GM13977 (cell line): ENCODE data around the gene C1QTNF6.

Source experiments
- DNase-seq: peaks from one replicate; pipeline ENCODE4 v3.0.0; 2012; ENCODE audit warnings: low spot score
- in situ Hi-C: fragments of 300-500 bp; cut with MboI; formaldehyde crosslinking; loops from one replicate; pipeline ENCODE4 v1.12.0; 2022; ENCODE audit warnings: low sequenced_read_pairs, low pct_unique_long_range_greater_than_20kb, mixed read lengths, inconsistent platforms; ENCODE audit not compliant: unreplicated experiment
- TF ChIP-seq, protein P1 (sequence below): IDR thresholded peaks from 2 replicates; pipeline ENCODE4 v1.5.1; 2012; ENCODE audit warnings: mild to moderate bottlenecking, control low read depth; ENCODE audit not compliant: insufficient read depth; ENCODE audit errors: extremely low read depth, missing control alignments

The C1QTNF6 gene

GRCh38 chr22:37211075-37211865 is 23.2 kb upstream of the C1QTNF6 start:
- TF ChIP-seq, protein P1, sequence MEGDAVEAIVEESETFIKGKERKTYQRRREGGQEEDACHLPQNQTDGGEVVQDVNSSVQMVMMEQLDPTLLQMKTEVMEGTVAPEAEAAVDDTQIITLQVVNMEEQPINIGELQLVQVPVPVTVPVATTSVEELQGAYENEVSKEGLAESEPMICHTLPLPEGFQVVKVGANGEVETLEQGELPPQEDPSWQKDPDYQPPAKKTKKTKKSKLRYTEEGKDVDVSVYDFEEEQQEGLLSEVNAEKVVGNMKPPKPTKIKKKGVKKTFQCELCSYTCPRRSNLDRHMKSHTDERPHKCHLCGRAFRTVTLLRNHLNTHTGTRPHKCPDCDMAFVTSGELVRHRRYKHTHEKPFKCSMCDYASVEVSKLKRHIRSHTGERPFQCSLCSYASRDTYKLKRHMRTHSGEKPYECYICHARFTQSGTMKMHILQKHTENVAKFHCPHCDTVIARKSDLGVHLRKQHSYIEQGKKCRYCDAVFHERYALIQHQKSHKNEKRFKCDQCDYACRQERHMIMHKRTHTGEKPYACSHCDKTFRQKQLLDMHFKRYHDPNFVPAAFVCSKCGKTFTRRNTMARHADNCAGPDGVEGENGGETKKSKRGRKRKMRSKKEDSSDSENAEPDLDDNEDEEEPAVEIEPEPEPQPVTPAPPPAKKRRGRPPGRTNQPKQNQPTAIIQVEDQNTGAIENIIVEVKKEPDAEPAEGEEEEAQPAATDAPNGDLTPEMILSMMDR, result no peak
- DNase-seq, result no peak
- in situ Hi-C loops, result no loop called here

DNA sequence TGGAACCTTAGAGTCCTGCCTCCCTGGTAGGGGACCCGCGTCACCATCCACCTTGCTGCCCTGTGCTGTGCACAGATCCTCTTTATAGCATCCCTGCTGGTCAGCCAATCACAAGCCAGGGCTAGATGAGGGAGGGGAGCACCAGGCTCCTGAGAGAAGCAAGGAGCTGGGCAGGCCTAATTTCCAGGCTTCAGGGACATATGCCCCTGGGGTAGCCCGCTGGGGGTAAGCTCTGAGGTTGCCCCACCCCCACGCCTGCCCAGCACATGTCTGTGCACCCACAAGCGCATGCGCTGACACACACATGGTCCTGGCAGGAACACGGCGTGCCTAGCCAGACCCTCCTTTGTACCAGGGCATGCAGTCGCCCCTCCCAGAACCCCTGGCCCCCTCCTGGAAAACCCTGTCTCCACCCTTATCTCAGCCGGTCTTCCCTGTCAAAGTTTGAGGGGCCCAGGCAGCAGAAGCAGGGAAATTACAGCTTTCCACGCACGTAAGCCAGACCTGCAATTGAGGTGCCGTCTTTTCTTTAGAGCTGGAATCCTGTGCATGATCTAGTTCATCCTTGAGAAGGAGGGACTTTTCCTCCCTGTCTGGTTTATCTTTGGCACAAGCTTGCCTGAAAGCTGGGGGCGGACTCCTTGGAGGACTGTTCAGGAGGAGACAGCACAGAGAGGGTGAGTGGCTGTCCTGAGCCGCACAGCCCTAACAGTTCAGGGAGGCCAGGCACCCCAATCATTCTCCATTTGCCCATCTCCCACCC is 22.2 kb upstream of the C1QTNF6 start:
- TF ChIP-seq, protein P1, result no peak
- in situ Hi-C loops, result no loop called here
- no peak for DNase-seq

DNA sequence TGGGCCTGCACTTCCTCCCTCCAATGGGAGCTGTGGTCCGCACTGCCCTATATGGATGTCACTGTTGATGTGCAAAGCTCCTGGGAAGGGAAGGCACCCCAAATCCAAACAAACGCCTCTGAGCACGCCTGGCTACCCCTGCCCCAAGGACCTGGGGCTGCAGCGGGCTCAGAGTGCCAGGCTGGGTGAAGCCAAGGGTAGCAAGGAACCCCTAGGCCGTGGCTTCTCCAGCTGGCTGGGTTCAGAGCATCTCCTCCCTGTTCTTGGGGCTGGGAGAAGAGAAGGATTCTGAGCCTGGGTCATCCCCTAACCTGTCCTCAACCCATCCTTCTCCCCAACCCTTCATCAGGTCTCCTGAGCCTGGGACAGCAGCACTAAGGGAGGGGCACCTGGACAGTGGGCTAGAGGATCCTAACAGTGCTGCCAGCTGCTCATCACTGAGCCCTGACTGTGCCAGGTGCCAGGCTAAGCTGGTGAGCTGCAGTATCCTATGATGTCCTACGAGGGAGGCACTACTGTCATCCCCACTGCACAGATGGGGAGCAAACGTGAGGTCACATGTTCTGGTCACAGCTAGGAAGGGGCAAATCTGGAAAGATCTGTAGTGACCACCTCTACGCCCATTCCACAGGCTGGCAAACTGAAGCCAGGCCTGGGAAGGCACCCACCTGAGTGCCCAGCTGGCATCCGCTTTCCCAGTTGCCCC is 21.2 kb upstream of the C1QTNF6 start:
- TF ChIP-seq, protein P1, result no peak
- in situ Hi-C loops, result loop anchor here (10.0 kb wide), 1 partner anchor 434 kb away; the partner anchor contains the start of gene IFT27
- no peak for DNase-seq

- no peak for DNase-seq
- in situ Hi-C loops, result loop anchor here (10.0 kb wide), 1 partner anchor 434 kb away; the partner anchor contains the start of gene IFT27
- TF ChIP-seq, protein P1, result no peak
Observed at GRCh38 chr22:37208401-37209139, 20.5 kb upstream of the C1QTNF6 start.

GRCh38 chr22:37207981-37208380 is 19.9 kb upstream of the C1QTNF6 start:
- in situ Hi-C loops, result loop anchor here (10.0 kb wide), 1 partner anchor 433 kb away; the partner anchor contains the start of gene IFT27
- TF ChIP-seq, protein P1, result no peak
- DNase-seq, result no peak
